Aorta (tissue), 5 donors: ENCODE measurements around the gene HSPBAP1. TPM values are rescaled to one million over a fixed set of nuclear protein-coding genes. Genes with fewer than 3 reads are reported as not detected.
"Not testable (repeated sequence)": the region's sequence is repeated elsewhere in the genome, so short reads cannot be mapped to it uniquely, and the experiment has no call there.

Experiments
- ATAC-seq: fragments of 200-7000 bp; cut with Tn5 transposase; one replicate; pipeline ENCODE4 v1.9.1; 2022; ENCODE audit warnings: moderate library complexity; ENCODE audit not compliant: low FRiP score
- DNase-seq, 2 donors: peaks; one replicate each; pipeline ENCODE4 v3.0.0-alpha.2; 2020
- H3K27ac ChIP-seq, 2 donors: one replicate each; pipeline ENCODE4 v1.5.1; 2013; ENCODE audit warnings: low read length in 2 of 2, mild to moderate bottlenecking in 2 of 2, moderate library complexity in 2 of 2, control low read depth in 1 of 2, inconsistent platforms in 1 of 2, low read depth in 1 of 2
- H3K27me3 ChIP-seq, 2 donors: one replicate each; pipeline ENCODE4 v1.6.1; 2013; ENCODE audit warnings: control low read depth in 1 of 2, low read length in 1 of 2, mild to moderate bottlenecking in 1 of 2, moderate library complexity in 1 of 2; ENCODE audit not compliant: insufficient read depth in 2 of 2, control insufficient read depth in 1 of 2
- H3K36me3 ChIP-seq, 2 donors: one replicate each; pipeline ENCODE4 v1.6.1; 2013; ENCODE audit warnings: control low read depth in 1 of 2, low read length in 1 of 2, mild to moderate bottlenecking in 1 of 2; ENCODE audit not compliant: insufficient read depth in 2 of 2, control insufficient read depth in 1 of 2
- H3K4me1 ChIP-seq, 2 donors: one replicate each; pipeline ENCODE4 v1.6.1; 2013; ENCODE audit warnings: low read length in 2 of 2, control low read depth in 1 of 2, mild to moderate bottlenecking in 1 of 2, moderate library complexity in 1 of 2; ENCODE audit not compliant: insufficient read depth in 2 of 2, control insufficient read depth in 1 of 2
- H3K4me3 ChIP-seq, 2 donors: one replicate each; pipeline ENCODE4 v1.5.1; 2013; ENCODE audit warnings: low read length in 2 of 2, control low read depth in 1 of 2, mild to moderate bottlenecking in 1 of 2
- H3K9me3 ChIP-seq: one replicate; pipeline ENCODE4 v1.6.1; 2013; ENCODE audit warnings: mild to moderate bottlenecking, low read length; ENCODE audit not compliant: control insufficient read depth
- WGBS, 2 donors: extraction: QIAGEN DNeasy Blood & Tissue Kit; methylation state at CpG; one replicate each; pipeline ENCODE4 v1.1.7; 2013; 5-methylcytosine and 5-hydroxymethylcytosine counted together
- intact Hi-C, 2 donors: fragments of 100-400 bp; cut with DNase I; formaldehyde crosslinking; loops; one replicate each; pipeline versions ENCODE4 v1.14.2 to v1.15.0; 2022
- polyA plus RNA-seq, 2 donors: library from polyadenylated mRNA; stranded (reverse); fragments of 200-250 nt; gene quantifications; one replicate each; pipeline ENCODE4 v1.2.3, GENCODE V29; 2013
- total RNA-seq, 2 donors: library from RNA; stranded (reverse); fragmentation: NEBNext Ultra II Directional; extraction: Animal tissue kit (Norgen Biotek cat#: 25700); gene quantifications; one replicate each; pipeline ENCODE4 v1.2.1, GENCODE V29; 2021
- donor health status: healthy with polysubstance abuse.
- donor health status: Bipolar disorder and iron deficiency.
- donor health status: DM: no; HTN: no; CAD: no.
- donor health status: DM: no; HTN: no; CAD: no.
- donor health status: DM: yes; HTN: yes; CAD: no.

HSPBAP1 gene
- total and polyA plus RNA-seq, 4 donors = 3.5 to 18.6 (median 10.1) TPM

GRCh38 chr3:122755491-122755890, 38.1 kb downstream of the HSPBAP1 start:
- intact Hi-C loops = no loop called here
- peaks cover 10 to 11% of the 10 kb centered on the region in 2 donors for H3K36me3 ChIP-seq
- H3K9me3 ChIP-seq = no peaks in the 10 kb centered on the region
- WGBS, 2 donors = 94 to 95% methylated on average over 2 of the region's 2 CpGs
- H3K27ac ChIP-seq = no peak overlapping the region
- no peak for DNase-seq
- H3K27me3 ChIP-seq = no peaks in the 10 kb centered on the region
- no peak for ATAC-seq
- H3K4me3 ChIP-seq = no peak overlapping the region
- no peaks in the 10 kb centered on the region for H3K4me1 ChIP-seq

DNA sequence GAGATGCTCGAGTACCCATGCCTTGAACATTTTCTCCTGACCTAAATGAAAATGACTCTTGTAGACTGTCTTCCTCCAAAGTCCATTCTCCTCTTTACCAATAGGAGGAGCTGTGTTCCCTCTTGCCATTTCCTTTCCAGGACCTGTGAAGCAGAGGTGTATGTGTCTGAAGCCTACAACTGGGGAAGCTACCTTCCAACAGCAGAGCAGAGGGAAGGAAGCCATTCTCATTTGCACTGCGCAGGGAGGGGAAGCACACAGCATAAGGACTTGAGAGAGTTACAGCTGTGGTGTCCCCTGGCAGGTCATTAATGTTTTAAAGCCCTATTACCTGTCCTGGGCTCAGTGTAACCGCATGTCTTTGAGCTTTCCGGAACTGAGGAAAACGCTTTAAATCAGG, 38.7 kb downstream of the HSPBAP1 start:
- no peaks in the 10 kb centered on the region for H3K4me1 ChIP-seq
- H3K9me3 ChIP-seq = no peaks in the 10 kb centered on the region
- H3K36me3 ChIP-seq = peaks cover 10 to 11% of the 10 kb centered on the region in 2 donors
- intact Hi-C loops = no loop called here
- 84 to 87% methylated on average over 5 of the region's 5 CpGs for WGBS, 2 donors
- no peak for ATAC-seq
- no peaks in the 10 kb centered on the region for H3K27me3 ChIP-seq
- no peak overlapping the region for H3K27ac ChIP-seq
- DNase-seq = no peak
- no peak overlapping the region for H3K4me3 ChIP-seq

GRCh38 chr3:122748347-122748746, 45.3 kb downstream of the HSPBAP1 start:
- no peaks in the 10 kb centered on the region for H3K27me3 ChIP-seq
- DNase-seq (no peak), ATAC-seq (no peak)
- no peaks in the 10 kb centered on the region for H3K4me1 ChIP-seq
- H3K27ac ChIP-seq = no peak overlapping the region
- H3K36me3 ChIP-seq = peaks cover 6 to 10% of the 10 kb centered on the region in 2 donors
- no peak overlapping the region for H3K4me3 ChIP-seq
- no peaks in the 10 kb centered on the region for H3K9me3 ChIP-seq
- 97 to 100% methylated on average over 1 of the region's 1 CpG for WGBS, 2 donors
- intact Hi-C loops = no loop called here

DNA sequence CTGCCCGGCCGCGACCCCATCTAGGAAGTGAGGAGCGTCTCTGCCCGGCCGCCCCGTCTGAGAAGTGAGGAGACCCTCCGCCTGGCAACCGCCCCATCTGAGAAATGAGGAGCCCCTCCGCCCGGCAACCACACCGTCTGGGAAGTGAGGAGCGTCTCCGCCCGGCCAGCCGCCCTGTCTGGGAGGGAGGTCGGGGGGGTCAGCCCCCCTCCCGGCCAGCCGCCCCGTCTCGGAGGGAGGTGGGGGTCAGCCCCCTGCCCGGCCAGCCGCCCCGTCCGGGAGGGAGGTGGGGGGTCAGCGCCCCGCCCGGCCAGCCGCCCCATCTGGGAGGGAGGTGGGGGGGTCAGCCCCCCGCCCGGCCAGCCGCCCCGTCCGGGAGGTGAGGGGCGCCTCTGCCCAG, 46.3 kb downstream of the HSPBAP1 start:
- 60 to 97% methylated on average over 2 to 33 of the region's 35 CpGs for WGBS, 2 donors
- H3K4me3 ChIP-seq, H3K4me1 ChIP-seq, DNase-seq, intact Hi-C loops, H3K36me3 ChIP-seq, H3K9me3 ChIP-seq, ATAC-seq, H3K27me3 ChIP-seq, H3K27ac ChIP-seq: not testable (repeated sequence)

- Histone ChIP-seq H3K9me3 (no peaks in the 10 kb centered on the region), H3K4me1 (no peaks in the 10 kb centered on the region), H3K36me3 (peaks cover 2 to 5% of the 10 kb centered on the region in 2 donors), H3K27me3 (no peaks in the 10 kb centered on the region), H3K27ac (no peak overlapping the region), H3K4me3 (no peak overlapping the region)
- WGBS, 2 donors = 90 to 93% methylated on average over 4 of the region's 4 CpGs
- intact Hi-C loops = no loop called here
- ATAC-seq (no peak), DNase-seq (no peak)
Measured at GRCh38 chr3:122745369-122746021, 48.1 kb downstream of the HSPBAP1 start.

- peaks cover 5 to 12% of the 10 kb centered on the region in 2 donors for H3K36me3 ChIP-seq
- ATAC-seq = no peak
- H3K4me3 ChIP-seq = no peak overlapping the region
- intact Hi-C loops = no loop called here
- no peaks in the 10 kb centered on the region for H3K27me3 ChIP-seq
- H3K9me3 ChIP-seq = no peaks in the 10 kb centered on the region
- DNase-seq = no peak
- H3K27ac ChIP-seq = no peak overlapping the region
- WGBS, 2 donors = 95 to 98% methylated on average over 4 of the region's 4 CpGs
- H3K4me1 ChIP-seq = no peaks in the 10 kb centered on the region
Measured at GRCh38 chr3:122743581-122744120, 50.0 kb downstream of the HSPBAP1 start.

GRCh38 chr3:122742234-122742633, 51.4 kb downstream of the HSPBAP1 start:
- peaks cover 5 to 12% of the 10 kb centered on the region in 2 donors for H3K36me3 ChIP-seq

GRCh38 chr3:122739172-122739571, 54.5 kb downstream of the HSPBAP1 start:
- Histone ChIP-seq H3K27me3 (no peaks in the 10 kb centered on the region), H3K27ac (no peak overlapping the region), H3K4me1 (no peaks in the 10 kb centered on the region), H3K9me3 (no peaks in the 10 kb centered on the region), H3K4me3 (no peak overlapping the region), H3K36me3 (peaks cover 5 to 12% of the 10 kb centered on the region in 2 donors)
- no peak for DNase-seq
- 78 to 80% methylated on average over 3 of the region's 3 CpGs for WGBS, 2 donors
- ATAC-seq = no peak
- intact Hi-C loops = no loop called here

More at GRCh38 chr3:122742234-122742633, 51.4 kb downstream of the HSPBAP1 start:
- Histone ChIP-seq H3K27me3 (no peaks in the 10 kb centered on the region), H3K9me3 (no peaks in the 10 kb centered on the region), H3K27ac (no peak overlapping the region), H3K4me1 (no peaks in the 10 kb centered on the region), H3K4me3 (no peak overlapping the region)
- DNase-seq (no peak), ATAC-seq (no peak)
- intact Hi-C loops = no loop called here
